Suprapubic skin (tissue), 4 donors: ENCODE measurements around the gene FCER1G. TPM values are rescaled to one million over a fixed set of nuclear protein-coding genes. Genes with fewer than 3 reads are reported as not detected.

ENCODE experiments used
- DNase-seq, 2 donors: peaks; one replicate each; pipeline ENCODE4 v3.0.0-alpha.2; 2019; ENCODE audit warnings: low spot score in 2 of 2
- H3K27ac ChIP-seq: fragments of 200-600 bp; sonication (generic); one replicate; pipeline ENCODE4 v1.5.1; 2019
- H3K27me3 ChIP-seq: fragments of 200-600 bp; sonication (generic); one replicate; pipeline ENCODE4 v1.5.1; 2019
- H3K36me3 ChIP-seq: fragments of 200-600 bp; sonication (generic); one replicate; pipeline ENCODE4 v1.5.1; 2019
- H3K4me1 ChIP-seq: fragments of 200-600 bp; sonication (generic); one replicate; pipeline ENCODE4 v1.5.1; 2019
- H3K4me3 ChIP-seq: fragments of 200-600 bp; sonication (generic); one replicate; pipeline ENCODE4 v1.5.1; 2019; ENCODE audit warnings: mild to moderate bottlenecking
- H3K9me3 ChIP-seq: fragments of 200-600 bp; sonication (generic); one replicate; pipeline ENCODE4 v1.5.1; 2019
- CTCF ChIP-seq, 2 donors: fragments of 200-600 bp in 1 of 2; fragments of 450-650 bp in 1 of 2; sonication (generic) in 1 of 2; IDR thresholded peaks; one replicate each; pipeline ENCODE4 v1.5.1; 2016 to 2019; ENCODE audit warnings: antibody characterized with exemption in 2 of 2, mild to moderate bottlenecking in 1 of 2, moderate library complexity in 1 of 2
- EP300 ChIP-seq: sonication (generic); formaldehyde crosslinking; IDR thresholded peaks from one replicate; pipeline ENCODE4 v1.6.1; 2017; ENCODE audit warnings: antibody characterized with exemption
- POLR2A ChIP-seq, 2 donors: fragments of 450-650 bp; IDR thresholded peaks; one replicate each; pipeline ENCODE4 v1.6.1; 2017; ENCODE audit warnings: antibody characterized with exemption in 2 of 2, mild to moderate bottlenecking in 2 of 2, moderate library complexity in 2 of 2
- POLR2AphosphoS5 ChIP-seq, 3 donors: sonication (generic); formaldehyde crosslinking; IDR thresholded peaks; one replicate each; pipeline ENCODE4 v1.6.1; 2017; ENCODE audit warnings: antibody characterized with exemption in 3 of 3
- WGBS: methylation state at CpG from one replicate; pipeline ENCODE4 v1.1.5; 2018; 5-methylcytosine and 5-hydroxymethylcytosine counted together
- total RNA-seq, 4 donors: library from RNA; depleted of rRNA; stranded (reverse); fragments of >200 nt; gene quantifications; one replicate each; pipeline ENCODE4 v1.1.0, GENCODE V29; 2016

Gene FCER1G
- total RNA-seq, 4 donors from 2014 or later = 2.3 to 12.6 (median 4.6) TPM; not detected in 1

- Histone ChIP-seq H3K27ac (no peak overlapping the region), H3K36me3 (no peaks in the 10 kb centered on the region), H3K4me3 (no peak overlapping the region), H3K27me3 (no peaks in the 10 kb centered on the region), H3K9me3 (no peaks in the 10 kb centered on the region), H3K4me1 (peaks cover 55% of the 10 kb centered on the region)
- 80% methylated on average over 5 of the region's 5 CpGs for WGBS
- no peak for DNase-seq
- TF ChIP-seq EP300 (no peak), CTCF (IDR thresholded peaks at IDR 0.05) (no peak), POLR2A (IDR thresholded peaks at IDR 0.05) (no peak), POLR2AphosphoS5 (IDR thresholded peaks at IDR 0.05) (no peak)
Measured at GRCh38 chr1:161189036-161189435, 26.1 kb upstream of the FCER1G start.

GRCh38 chr1:161190962-161191521 lies 24.1 kb upstream of the FCER1G start:
- 70% methylated on average over 4 of the region's 22 CpGs for WGBS
- H3K27me3 ChIP-seq = no peaks in the 10 kb centered on the region
- H3K36me3 ChIP-seq = no peaks in the 10 kb centered on the region
- DNase-seq = no peak
- no peaks in the 10 kb centered on the region for H3K9me3 ChIP-seq
- peaks cover 49% of the 10 kb centered on the region for H3K4me1 ChIP-seq
- no peak overlapping the region for H3K4me3 ChIP-seq
- TF ChIP-seq POLR2A (IDR thresholded peaks at IDR 0.05) (no peak), CTCF (IDR thresholded peaks at IDR 0.05) (no peak), POLR2AphosphoS5 (IDR thresholded peaks at IDR 0.05) (no peak), EP300 (no peak)
- no peak overlapping the region for H3K27ac ChIP-seq

- H3K4me1 ChIP-seq = peaks cover 51% of the 10 kb centered on the region
Measured at GRCh38 chr1:161191971-161192370, 23.1 kb upstream of the FCER1G start.

GRCh38 chr1:161192476-161193465 lies 22.3 kb upstream of the FCER1G start:
- H3K27ac ChIP-seq = no peak overlapping the region
- no peak for DNase-seq
- no peaks in the 10 kb centered on the region for H3K9me3 ChIP-seq
- H3K27me3 ChIP-seq = no peaks in the 10 kb centered on the region
- H3K36me3 ChIP-seq = no peaks in the 10 kb centered on the region
- H3K4me1 ChIP-seq = peaks cover 53% of the 10 kb centered on the region
- TF ChIP-seq POLR2A (IDR thresholded peaks at IDR 0.05) (no peak), POLR2AphosphoS5 (IDR thresholded peaks at IDR 0.05) (no peak), EP300 (no peak), CTCF (IDR thresholded peaks at IDR 0.05) (peak; percentile 79 to 91)
- H3K4me3 ChIP-seq = no peak overlapping the region
- 59% methylated on average over 15 of the region's 15 CpGs for WGBS

More at GRCh38 chr1:161191971-161192370, 23.1 kb upstream of the FCER1G start:
- WGBS = 74% methylated on average over 7 of the region's 8 CpGs
- H3K4me3 ChIP-seq = no peak overlapping the region
- no peak for TF ChIP-seq POLR2A (IDR thresholded peaks at IDR 0.05)
- TF ChIP-seq CTCF (IDR thresholded peaks at IDR 0.05) = no peak
- no peak for TF ChIP-seq POLR2AphosphoS5 (IDR thresholded peaks at IDR 0.05)
- TF ChIP-seq EP300 = no peak
- H3K27ac ChIP-seq = no peak overlapping the region
- DNase-seq = no peak
- H3K36me3 ChIP-seq = no peaks in the 10 kb centered on the region
- H3K9me3 ChIP-seq = no peaks in the 10 kb centered on the region
- H3K27me3 ChIP-seq = no peaks in the 10 kb centered on the region
